Measurements from ENCODE around the gene RDH12.

DNA sequence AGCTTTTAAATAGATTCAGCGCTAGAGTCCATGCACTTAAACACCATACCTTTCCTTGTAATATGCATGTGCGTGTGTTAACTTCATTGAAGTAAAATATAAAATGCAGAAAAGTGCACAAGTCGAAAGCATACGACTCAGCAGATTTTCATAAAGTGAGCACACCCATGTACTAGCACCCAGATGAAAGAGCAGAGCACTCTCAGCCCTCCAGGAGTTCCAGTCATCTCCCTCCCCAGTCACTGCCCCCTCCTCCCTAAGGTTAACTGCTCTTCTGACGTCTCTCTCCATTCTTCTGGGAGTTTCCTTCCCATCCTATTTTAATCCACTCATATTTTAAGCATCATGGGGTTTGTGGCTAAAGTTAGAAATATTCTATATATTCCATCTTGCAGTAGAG lies 20.2 kb downstream of the RDH12 start:
- TF ChIP-seq POLR2A (IDR thresholded peaks at IDR 0.05): no peak
- TF ChIP-seq, protein P1, sequence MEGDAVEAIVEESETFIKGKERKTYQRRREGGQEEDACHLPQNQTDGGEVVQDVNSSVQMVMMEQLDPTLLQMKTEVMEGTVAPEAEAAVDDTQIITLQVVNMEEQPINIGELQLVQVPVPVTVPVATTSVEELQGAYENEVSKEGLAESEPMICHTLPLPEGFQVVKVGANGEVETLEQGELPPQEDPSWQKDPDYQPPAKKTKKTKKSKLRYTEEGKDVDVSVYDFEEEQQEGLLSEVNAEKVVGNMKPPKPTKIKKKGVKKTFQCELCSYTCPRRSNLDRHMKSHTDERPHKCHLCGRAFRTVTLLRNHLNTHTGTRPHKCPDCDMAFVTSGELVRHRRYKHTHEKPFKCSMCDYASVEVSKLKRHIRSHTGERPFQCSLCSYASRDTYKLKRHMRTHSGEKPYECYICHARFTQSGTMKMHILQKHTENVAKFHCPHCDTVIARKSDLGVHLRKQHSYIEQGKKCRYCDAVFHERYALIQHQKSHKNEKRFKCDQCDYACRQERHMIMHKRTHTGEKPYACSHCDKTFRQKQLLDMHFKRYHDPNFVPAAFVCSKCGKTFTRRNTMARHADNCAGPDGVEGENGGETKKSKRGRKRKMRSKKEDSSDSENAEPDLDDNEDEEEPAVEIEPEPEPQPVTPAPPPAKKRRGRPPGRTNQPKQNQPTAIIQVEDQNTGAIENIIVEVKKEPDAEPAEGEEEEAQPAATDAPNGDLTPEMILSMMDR (IDR thresholded peaks at IDR 0.05): no peak
- TF ChIP-seq POLR2AphosphoS5 (IDR thresholded peaks at IDR 0.05): no peak

All from breast epithelium (tissue), 3 donors.